PC-9 (cell line): ENCODE results near the gene EBP.

Experiments used
- EZH2 ChIP-seq: fragments of 200-600 bp; sonication (generic); IDR thresholded peaks from 2 replicates; pipeline ENCODE4 v1.8.0; 2017; ENCODE audit warnings: antibody characterized with exemption, low read depth
- TF ChIP-seq, protein P1 (sequence below): fragments of 200-600 bp; sonication (generic); conservative IDR thresholded peaks from 2 replicates; pipeline ENCODE4 v1.6.1; 2017; ENCODE audit warnings: mixed run types, antibody characterized with exemption, mild to moderate bottlenecking, moderate library complexity

DNA sequence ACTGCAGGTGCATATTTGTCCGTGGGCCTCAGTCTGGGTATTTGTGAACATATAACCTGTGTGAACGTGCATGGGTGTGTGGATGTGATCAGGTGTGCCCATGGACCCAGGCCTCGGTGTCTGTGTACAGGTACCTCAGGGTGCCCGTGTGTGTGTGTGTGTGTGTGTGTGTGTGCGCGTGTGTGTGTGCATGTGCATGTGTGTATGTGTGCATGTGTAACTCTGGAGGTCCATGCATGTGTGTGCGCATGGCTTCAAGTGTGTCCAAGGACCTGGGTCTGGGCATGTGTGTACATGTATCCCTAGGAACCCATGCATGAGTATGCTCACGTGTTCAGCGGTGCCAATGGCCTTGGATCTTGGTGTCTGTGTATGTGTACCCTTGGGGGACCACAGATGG is 29.8 kb upstream of the EBP start:
- TF ChIP-seq, protein P1, sequence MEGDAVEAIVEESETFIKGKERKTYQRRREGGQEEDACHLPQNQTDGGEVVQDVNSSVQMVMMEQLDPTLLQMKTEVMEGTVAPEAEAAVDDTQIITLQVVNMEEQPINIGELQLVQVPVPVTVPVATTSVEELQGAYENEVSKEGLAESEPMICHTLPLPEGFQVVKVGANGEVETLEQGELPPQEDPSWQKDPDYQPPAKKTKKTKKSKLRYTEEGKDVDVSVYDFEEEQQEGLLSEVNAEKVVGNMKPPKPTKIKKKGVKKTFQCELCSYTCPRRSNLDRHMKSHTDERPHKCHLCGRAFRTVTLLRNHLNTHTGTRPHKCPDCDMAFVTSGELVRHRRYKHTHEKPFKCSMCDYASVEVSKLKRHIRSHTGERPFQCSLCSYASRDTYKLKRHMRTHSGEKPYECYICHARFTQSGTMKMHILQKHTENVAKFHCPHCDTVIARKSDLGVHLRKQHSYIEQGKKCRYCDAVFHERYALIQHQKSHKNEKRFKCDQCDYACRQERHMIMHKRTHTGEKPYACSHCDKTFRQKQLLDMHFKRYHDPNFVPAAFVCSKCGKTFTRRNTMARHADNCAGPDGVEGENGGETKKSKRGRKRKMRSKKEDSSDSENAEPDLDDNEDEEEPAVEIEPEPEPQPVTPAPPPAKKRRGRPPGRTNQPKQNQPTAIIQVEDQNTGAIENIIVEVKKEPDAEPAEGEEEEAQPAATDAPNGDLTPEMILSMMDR, result no peak
- no peak for TF ChIP-seq EZH2
